ENCODE data around the gene TTC3.

- TF ChIP-seq, protein P1, sequence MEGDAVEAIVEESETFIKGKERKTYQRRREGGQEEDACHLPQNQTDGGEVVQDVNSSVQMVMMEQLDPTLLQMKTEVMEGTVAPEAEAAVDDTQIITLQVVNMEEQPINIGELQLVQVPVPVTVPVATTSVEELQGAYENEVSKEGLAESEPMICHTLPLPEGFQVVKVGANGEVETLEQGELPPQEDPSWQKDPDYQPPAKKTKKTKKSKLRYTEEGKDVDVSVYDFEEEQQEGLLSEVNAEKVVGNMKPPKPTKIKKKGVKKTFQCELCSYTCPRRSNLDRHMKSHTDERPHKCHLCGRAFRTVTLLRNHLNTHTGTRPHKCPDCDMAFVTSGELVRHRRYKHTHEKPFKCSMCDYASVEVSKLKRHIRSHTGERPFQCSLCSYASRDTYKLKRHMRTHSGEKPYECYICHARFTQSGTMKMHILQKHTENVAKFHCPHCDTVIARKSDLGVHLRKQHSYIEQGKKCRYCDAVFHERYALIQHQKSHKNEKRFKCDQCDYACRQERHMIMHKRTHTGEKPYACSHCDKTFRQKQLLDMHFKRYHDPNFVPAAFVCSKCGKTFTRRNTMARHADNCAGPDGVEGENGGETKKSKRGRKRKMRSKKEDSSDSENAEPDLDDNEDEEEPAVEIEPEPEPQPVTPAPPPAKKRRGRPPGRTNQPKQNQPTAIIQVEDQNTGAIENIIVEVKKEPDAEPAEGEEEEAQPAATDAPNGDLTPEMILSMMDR (IDR thresholded peaks at IDR 0.05) = no peak
- no peak for TF ChIP-seq POLR2AphosphoS5 (IDR thresholded peaks at IDR 0.05)
- TF ChIP-seq POLR2A (IDR thresholded peaks at IDR 0.05) = no peak
These were observed 158.6 kb downstream of the TTC3 start for GRCh38 chr21:37231671-37232070.

All from prostate gland (tissue), 2 donors.